GM12878 (cell line): ENCODE results near the gene APCDD1L. TPM values are rescaled to one million over a fixed set of nuclear protein-coding genes. Genes with fewer than 3 reads are reported as not detected.

ENCODE experiments used
- ATAC-seq: fragments of 200-7000 bp; cut with Tn5 transposase; 3 replicates; pipeline ENCODE4 v1.9.1; 2020; ENCODE audit warnings: mild to moderate bottlenecking, moderate library complexity
- BruUV-seq: library from RNA; stranded (reverse); fragments of 400-500 nt; replicated peaks from 2 replicates; lab custom pipeline; 2021; lab: Mats Ljungman, UMichigan
- CTCF ChIA-PET: fragments of 300-600 bp; sonication (Branson Sonifier 250); formaldehyde crosslinking; extraction: SDS; loops from one replicate; lab custom pipeline; 2021; ENCODE audit warnings: inconsistent platforms; lab: Yijun Ruan, JAX
- POLR2A ChIA-PET: fragments of 350-600 bp; formaldehyde crosslinking; extraction: SDS; loops from one replicate; lab custom pipeline; 2021; ENCODE audit warnings: inconsistent platforms; lab: Charles Lee
- RAD21 ChIA-PET: fragments of 300-600 bp; sonication (Branson Sonifier 250); formaldehyde crosslinking; loops from one replicate; lab custom pipeline; 2023; ENCODE audit warnings: antibody characterized with exemption; ENCODE audit not compliant: unreplicated experiment; lab: Charles Lee
- SMC1A ChIA-PET: fragments of 300-600 bp; sonication (Branson Sonifier 250); formaldehyde crosslinking; loops from one replicate; lab custom pipeline; 2023; ENCODE audit not compliant: unreplicated experiment, uncharacterized antibody; lab: Charles Lee
- DNase-seq: peaks from one replicate; pipeline ENCODE4 v3.0.0-alpha.2; 2011; ENCODE audit warnings: low read depth, low spot score
- FAIRE-seq: peaks from 3 replicates; lab custom pipeline; 2011; peaks lifted over from hg19 to GRCh38; lab: Jason Lieb, UNC
- H2AFZ ChIP-seq: 2 replicates; pipeline ENCODE4 v1.6.0; 2011; ENCODE audit warnings: low read depth, low read length, control low read depth; ENCODE audit not compliant: control insufficient read depth
- H3K27ac ChIP-seq: 2 replicates; pipeline ENCODE4 v1.5.1; 2011; ENCODE audit warnings: control low read depth; ENCODE audit not compliant: control insufficient read depth, insufficient read depth
- H3K27me3 ChIP-seq, 2 experiments: replicated peaks in 1 of 2; 2 replicates each; pipeline versions ENCODE4 v1.6.0 to v1.6.1; 2011; ENCODE audit warnings: low read length in 1 of 2; ENCODE audit not compliant: control insufficient read depth in 2 of 2, insufficient read depth in 2 of 2
- H3K36me3 ChIP-seq, 2 experiments: 2 replicates each; pipeline ENCODE4 v1.5.1; 2011; ENCODE audit warnings: low read length in 1 of 2; ENCODE audit not compliant: control insufficient read depth in 2 of 2, insufficient read depth in 2 of 2
- H3K4me1 ChIP-seq: 2 replicates; pipeline ENCODE4 v1.6.1; 2011; ENCODE audit warnings: mild to moderate bottlenecking, low read length, moderate library complexity, mixed read lengths; ENCODE audit not compliant: control insufficient read depth, insufficient read depth
- H3K4me2 ChIP-seq: 2 replicates; pipeline ENCODE4 v1.6.0; 2011; ENCODE audit warnings: control low read depth; ENCODE audit not compliant: control insufficient read depth, insufficient read depth
- H3K4me3 ChIP-seq: fragments of 200-600 bp; sonication (generic); 2 replicates; pipeline ENCODE4 v1.5.1; 2016
- H3K79me2 ChIP-seq: 2 replicates; pipeline ENCODE4 v1.6.0; 2011; ENCODE audit warnings: low read length; ENCODE audit not compliant: control insufficient read depth, insufficient read depth
- H3K9ac ChIP-seq: 2 replicates; pipeline ENCODE4 v1.8.0; 2011; ENCODE audit warnings: low read length, control low read depth, mixed read lengths; ENCODE audit not compliant: control insufficient read depth, insufficient read depth
- H3K9me3 ChIP-seq: replicated peaks from 3 replicates; pipeline ENCODE4 v1.5.1; 2011; ENCODE audit warnings: mild to moderate bottlenecking, low read length; ENCODE audit not compliant: control insufficient read depth, insufficient read depth
- H4K20me1 ChIP-seq: 2 replicates; pipeline ENCODE4 v1.6.0; 2011; ENCODE audit not compliant: control insufficient read depth, insufficient read depth
- BMI1 ChIP-seq: fragments of 450-650 bp; IDR thresholded peaks from 2 replicates; pipeline ENCODE4 v1.6.1; 2016; ENCODE audit warnings: mild to moderate bottlenecking, moderate library complexity, borderline replicate concordance
- BRCA1 ChIP-seq: IDR thresholded peaks from 2 replicates; pipeline ENCODE4 v1.6.1; 2011; ENCODE audit warnings: low read depth, low read length, improper control_type of control experiment
- CBFB ChIP-seq: IDR thresholded peaks from 2 replicates; pipeline ENCODE4 v1.6.1; 2016; ENCODE audit warnings: antibody characterized with exemption, low read depth
- CHD2 ChIP-seq: IDR thresholded peaks from 2 replicates; pipeline ENCODE4 v1.6.1; 2011; ENCODE audit warnings: low read depth, low read length, improper control_type of control experiment, borderline replicate concordance
- DPF2 ChIP-seq: fragments of 450-650 bp; IDR thresholded peaks from 2 replicates; pipeline ENCODE4 v1.6.1; 2017; ENCODE audit warnings: mild to moderate bottlenecking
- HDAC2 ChIP-seq: fragments of 200-600 bp; sonication (generic); IDR thresholded peaks from 2 replicates; pipeline ENCODE4 v1.6.1; 2017
- IKZF1 ChIP-seq: fragments of 450-650 bp; conservative IDR thresholded peaks from 2 replicates; pipeline ENCODE4 v1.6.1; 2017; ENCODE audit warnings: antibody characterized with exemption, mild to moderate bottlenecking
- IKZF2 ChIP-seq, 2 experiments: fragments of 450-650 bp; IDR thresholded peaks; 2 replicates each; pipeline ENCODE4 v1.6.1; 2017; ENCODE audit warnings: mild to moderate bottlenecking in 2 of 2, moderate library complexity in 2 of 2
- IRF3 ChIP-seq: fragments of 450-650 bp; IDR thresholded peaks from 2 replicates; pipeline ENCODE4 v1.6.1; 2014; ENCODE audit warnings: mild to moderate bottlenecking
- JUNB ChIP-seq: IDR thresholded peaks from 2 replicates; pipeline ENCODE4 v1.6.1; 2016; ENCODE audit warnings: antibody characterized with exemption, mild to moderate bottlenecking
- MTA2 ChIP-seq: fragments of 450-650 bp; IDR thresholded peaks from 2 replicates; pipeline ENCODE4 v1.6.1; 2016; ENCODE audit warnings: low read depth, mild to moderate bottlenecking, moderate library complexity
- NR2C1 ChIP-seq: fragments of 450-650 bp; IDR thresholded peaks from 2 replicates; pipeline ENCODE4 v1.6.1; 2017; ENCODE audit warnings: antibody characterized with exemption, mild to moderate bottlenecking, moderate library complexity
- PML ChIP-seq: IDR thresholded peaks from 2 replicates; pipeline ENCODE4 v1.6.1; 2012; ENCODE audit warnings: low read length, inconsistent platforms
- POLR2A ChIP-seq: IDR thresholded peaks from 2 replicates; pipeline ENCODE4 v1.6.1; 2011; ENCODE audit warnings: low read depth, mild to moderate bottlenecking, low read length
- POLR2AphosphoS2 ChIP-seq: IDR thresholded peaks from 2 replicates; pipeline ENCODE4 v1.6.1; 2011; ENCODE audit warnings: low read depth, mild to moderate bottlenecking, low read length, improper control_type of control experiment, moderate library complexity
- POLR2AphosphoS5 ChIP-seq: IDR thresholded peaks from 2 replicates; pipeline ENCODE4 v1.6.1; 2011; ENCODE audit warnings: mild to moderate bottlenecking, low read length, inconsistent platforms
- TCF3 ChIP-seq: IDR thresholded peaks from 2 replicates; pipeline ENCODE4 v1.6.1; 2012; ENCODE audit warnings: low read depth, mild to moderate bottlenecking, low read length, borderline replicate concordance; ENCODE audit not compliant: insufficient read depth
- TCF7 ChIP-seq: IDR thresholded peaks from 2 replicates; pipeline ENCODE4 v1.6.1; 2014; ENCODE audit warnings: antibody characterized with exemption, borderline replicate concordance
- USF1 ChIP-seq: IDR thresholded peaks from 2 replicates; pipeline ENCODE4 v1.6.1; 2011; ENCODE audit warnings: borderline replicate concordance, low read depth, mild to moderate bottlenecking, moderate library complexity, mixed read lengths, low read length; ENCODE audit not compliant: insufficient read depth; ENCODE audit errors: extremely low read length
- USF2 ChIP-seq: IDR thresholded peaks from 2 replicates; pipeline ENCODE4 v1.6.1; 2011; ENCODE audit warnings: low read depth, low read length, improper control_type of control experiment, borderline replicate concordance
- WGBS: methylation state at CpG from one replicate; pipeline ENCODE4 v1.1.6; 2016; ENCODE audit warnings: low lambda C conversion rate; ENCODE audit not compliant: insufficient replicate concordance, insufficient coverage; ENCODE audit errors: missing lambda C conversion rate; 5-methylcytosine and 5-hydroxymethylcytosine counted together
- in situ Hi-C: fragments of 300-500 bp; cut with MboI; formaldehyde crosslinking; loops from 9 replicates; pipeline ENCODE4 v1.14.3; 2018; ENCODE audit warnings: mixed read lengths
- intact Hi-C: fragments of 100-400 bp; cut with micrococcal nuclease; formaldehyde crosslinking; loops from one replicate; pipeline ENCODE4 v1.14.2; 2022; ENCODE audit not compliant: unreplicated experiment
- polyA plus RNA-seq, 11 experiments: library from polyadenylated mRNA; depleted of rRNA in 4 of 11; unstranded in 6 of 11; stranded (reverse) in 5 of 11; fragments of >200 nt; fragmentation: Nextera tagmentation in 4 of 11; fragmentation: Illumina TruSeq in 1 of 11; extraction: Ambion mirVana in 4 of 11; extraction: Trizol in 1 of 11; gene quantifications; 1 replicate in 1 of 11; 2 replicates in 10 of 11; pipeline versions ENCODE4 v1.2.1 to v1.2.3, GENCODE V29; 2011 to 2016; ENCODE audit warnings: inconsistent platforms in 2 of 11, missing spikeins in 2 of 11, low read depth in 1 of 11
- total RNA-seq, 4 experiments: library from RNA; depleted of rRNA in 3 of 4; stranded (reverse); fragments of >200 nt in 3 of 4; fragmentation: Illumina TruSeq in 1 of 4; extraction: Trizol in 1 of 4; gene quantifications; 2 replicates each; pipeline versions ENCODE4 v1.2.1 to v1.2.3, GENCODE V29; 2013 to 2021

The APCDD1L gene
- total and polyA plus RNA-seq, 10 of the 15 experiments (the other 5 are each of a cell fraction or from before 2014, with no cell fraction given): 0.14 to 0.50 TPM; not detected in 8

DNA sequence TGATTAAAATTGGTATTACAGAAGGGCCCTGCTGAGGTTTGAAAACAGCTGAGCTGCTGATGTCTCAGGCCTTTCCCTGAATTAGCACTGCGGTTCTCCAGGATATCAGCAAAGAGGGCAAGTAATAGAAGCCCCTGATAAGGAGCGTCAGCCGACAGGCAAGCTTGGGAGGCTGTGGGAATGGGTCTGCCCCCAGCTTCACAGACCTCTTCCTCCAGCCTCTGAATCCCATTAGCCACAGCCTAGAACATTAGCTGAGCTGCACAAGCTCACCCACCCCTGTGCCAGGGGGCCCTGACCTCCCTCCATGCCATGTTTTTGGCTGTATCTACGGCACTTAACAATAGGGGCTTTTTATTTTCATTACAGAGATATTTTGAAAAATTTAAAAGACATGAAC is 66.2 kb downstream of the APCDD1L start:
- H3K27me3 ChIP-seq: no peaks in the 10 kb centered on the region
- DNase-seq: no peak
- 90% methylated on average over 4 of the region's 4 CpGs for WGBS
- BruUV-seq: no TSS peak
- H3K4me2 ChIP-seq: no peak overlapping the region
- intact Hi-C loops (no loop called here), in situ Hi-C loops (no loop called here)
- POLR2A ChIA-PET: interaction anchor here (1.4 kb wide), 1 partner anchor 10 kb away, joined by 3 read pairs; no protein-coding TSS in a partner anchor
- RAD21 ChIA-PET: interaction anchor here (0.8 to 2.4 kb wide), 2 partner anchors 10 to 60 kb away, joined by 4 to 12 read pairs; partner anchors contain the start of gene VAPB
- no peak overlapping the region for H3K27ac ChIP-seq
- CTCF ChIA-PET: interaction anchor here (0.7 to 6.2 kb wide), 10 partner anchors 10 to 213 kb away, joined by 3 to 60 read pairs (median 8); partner anchors contain the start of gene STX16
- H3K9ac ChIP-seq: no peak overlapping the region
- no peaks in the 10 kb centered on the region for H3K79me2 ChIP-seq
- SMC1A ChIA-PET: interaction anchor here (1.3 to 4.2 kb wide), 5 partner anchors 9 to 212 kb away, joined by 3 to 33 read pairs (median 3); no protein-coding TSS in a partner anchor
- H2AFZ ChIP-seq: no peak overlapping the region
- FAIRE-seq: no peak
- H3K4me1 ChIP-seq: peaks cover 21% of the 10 kb centered on the region
- peaks cover 3% of the 10 kb centered on the region in 2 experiments for H3K36me3 ChIP-seq
- no peaks in the 10 kb centered on the region; the same call in 2 of the 3 replicates for H3K9me3 ChIP-seq
- H4K20me1 ChIP-seq: 0 out of 2 replicates have a peak, but pooled peaks cover 2% of the 10 kb centered on the region
- no peak for TF ChIP-seq BMI1
- TF ChIP-seq CHD2: no peak
- TF ChIP-seq TCF7: no peak
- TF ChIP-seq IRF3: no peak
- no peak for TF ChIP-seq POLR2AphosphoS5
- TF ChIP-seq POLR2A: no peak
- no peak for TF ChIP-seq IKZF2 (IDR thresholded peaks at IDR 0.05)
- TF ChIP-seq CBFB: no peak
- no peak for TF ChIP-seq POLR2AphosphoS2
- no peak for TF ChIP-seq BRCA1
- TF ChIP-seq USF2: no peak
- no peak for TF ChIP-seq HDAC2
- TF ChIP-seq NR2C1: no peak
- no peak for TF ChIP-seq DPF2
- TF ChIP-seq MTA2: no peak
- TF ChIP-seq TCF3: no peak
- no peak for TF ChIP-seq PML
- TF ChIP-seq JUNB: no peak
- no peak for TF ChIP-seq USF1
- TF ChIP-seq IKZF1: no peak
- TF ChIP-seq, all 136 proteins: peak for 0
- ATAC-seq: no peak
- H3K4me3 ChIP-seq: no peak overlapping the region
